Esophagus muscularis mucosa (tissue), 4 donors: ENCODE data around the gene CRY1. TPM values are rescaled to one million over a fixed set of nuclear protein-coding genes. Genes with fewer than 3 reads are reported as not detected.
"Not testable (repeated sequence)": the region's sequence is repeated elsewhere in the genome, so short reads cannot be mapped to it uniquely, and the experiment has no call there.

ENCODE experiments used
- DNase-seq: peaks from one replicate; pipeline ENCODE4 v3.0.0-alpha.2; 2017; ENCODE audit errors: extremely low spot score
- H3K27ac ChIP-seq, 4 donors: fragments of 200-600 bp; sonication (generic); replicated peaks in 1 of 4; 1 replicate in 3 of 4; 2 replicates in 1 of 4; pipeline ENCODE4 v1.5.1; 2016 to 2019; ENCODE audit warnings: mild to moderate bottlenecking in 1 of 4
- H3K27me3 ChIP-seq, 4 donors: fragments of 200-600 bp; sonication (generic); one replicate each; pipeline versions ENCODE4 v1.5.1 to v1.6.0; 2016 to 2019
- H3K36me3 ChIP-seq, 4 donors: fragments of 200-600 bp; sonication (generic); one replicate each; pipeline ENCODE4 v1.5.1; 2016 to 2019
- H3K4me1 ChIP-seq, 4 donors: fragments of 200-600 bp; sonication (generic); one replicate each; pipeline ENCODE4 v1.5.1; 2016 to 2019
- H3K4me3 ChIP-seq, 4 donors: fragments of 200-600 bp; sonication (generic); 1 replicate in 2 of 4; 2 replicates in 2 of 4; pipeline ENCODE4 v1.5.1; 2016 to 2019; ENCODE audit warnings: mild to moderate bottlenecking in 4 of 4, moderate library complexity in 1 of 4
- H3K9me3 ChIP-seq, 4 donors: fragments of 200-600 bp; sonication (generic); 1 replicate in 3 of 4; 2 replicates in 1 of 4; pipeline ENCODE4 v1.5.1; 2016 to 2019
- EP300 ChIP-seq: sonication (generic); formaldehyde crosslinking; IDR thresholded peaks from one replicate; pipeline ENCODE4 v1.6.1; 2017; ENCODE audit warnings: antibody characterized with exemption
- POLR2A ChIP-seq: fragments of 450-650 bp; IDR thresholded peaks from one replicate; pipeline ENCODE4 v1.6.1; 2017; ENCODE audit warnings: antibody characterized with exemption, moderate library complexity, mild to moderate bottlenecking, low read depth
- POLR2AphosphoS5 ChIP-seq, 2 donors: sonication (generic); formaldehyde crosslinking; IDR thresholded peaks; one replicate each; pipeline ENCODE4 v1.6.1; 2017; ENCODE audit warnings: antibody characterized with exemption in 2 of 2
- WGBS: methylation state at CpG from one replicate; pipeline ENCODE4 v1.1.5; 2018; 5-methylcytosine and 5-hydroxymethylcytosine counted together
- intact Hi-C: fragments of 100-400 bp; cut with DNase I; formaldehyde crosslinking; loops from one replicate; pipeline ENCODE4 v1.15.1; 2023
- total RNA-seq, 4 donors: library from RNA; depleted of rRNA; stranded (reverse); fragments of >200 nt; gene quantifications; one replicate each; pipeline versions ENCODE4 v1.1.0 to v1.2.1, GENCODE V29; 2016
- TF ChIP-seq, protein P1 (sequence below), 3 experiments: fragments of 200-600 bp in 2 of 3; fragments of 450-650 bp in 1 of 3; sonication (generic) in 2 of 3; IDR thresholded peaks; one replicate each; pipeline ENCODE4 v1.5.1; 2017 to 2019; ENCODE audit warnings: antibody characterized with exemption in 3 of 3, mild to moderate bottlenecking in 2 of 3, moderate library complexity in 1 of 3

CRY1 gene
- total RNA-seq, 4 donors from 2014 or later, result 29.1 to 42.9 (median 34.9) TPM

DNA sequence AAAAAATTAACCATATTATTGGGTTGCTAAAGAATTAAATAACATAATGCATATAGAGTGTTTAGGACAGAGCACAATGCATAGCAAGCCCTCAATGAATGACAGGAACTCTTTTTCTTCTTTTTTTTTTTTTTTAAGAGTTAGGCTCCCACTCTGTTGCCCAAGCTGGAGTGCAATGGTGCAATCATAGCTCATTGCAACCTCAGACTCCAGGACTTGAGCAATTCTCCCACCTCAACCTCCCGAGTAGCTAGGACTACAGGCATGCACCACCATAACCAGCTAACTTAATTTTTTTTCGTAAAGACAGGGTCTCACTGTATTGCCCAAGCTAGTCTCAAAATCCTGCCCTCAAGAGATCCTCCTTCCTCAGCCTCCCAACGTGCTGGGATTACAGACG lies 85.9 kb downstream of the CRY1 start:
- no peaks in the 10 kb centered on the region for H3K36me3 ChIP-seq
- intact Hi-C loops, result no loop called here
- H3K9me3 ChIP-seq, result no peaks in the 10 kb centered on the region
- no peak overlapping the region for H3K4me3 ChIP-seq
- TF ChIP-seq POLR2A (no peak), EP300 (no peak), POLR2AphosphoS5 (IDR thresholded peaks at IDR 0.05) (no peak)
- TF ChIP-seq, protein P1, sequence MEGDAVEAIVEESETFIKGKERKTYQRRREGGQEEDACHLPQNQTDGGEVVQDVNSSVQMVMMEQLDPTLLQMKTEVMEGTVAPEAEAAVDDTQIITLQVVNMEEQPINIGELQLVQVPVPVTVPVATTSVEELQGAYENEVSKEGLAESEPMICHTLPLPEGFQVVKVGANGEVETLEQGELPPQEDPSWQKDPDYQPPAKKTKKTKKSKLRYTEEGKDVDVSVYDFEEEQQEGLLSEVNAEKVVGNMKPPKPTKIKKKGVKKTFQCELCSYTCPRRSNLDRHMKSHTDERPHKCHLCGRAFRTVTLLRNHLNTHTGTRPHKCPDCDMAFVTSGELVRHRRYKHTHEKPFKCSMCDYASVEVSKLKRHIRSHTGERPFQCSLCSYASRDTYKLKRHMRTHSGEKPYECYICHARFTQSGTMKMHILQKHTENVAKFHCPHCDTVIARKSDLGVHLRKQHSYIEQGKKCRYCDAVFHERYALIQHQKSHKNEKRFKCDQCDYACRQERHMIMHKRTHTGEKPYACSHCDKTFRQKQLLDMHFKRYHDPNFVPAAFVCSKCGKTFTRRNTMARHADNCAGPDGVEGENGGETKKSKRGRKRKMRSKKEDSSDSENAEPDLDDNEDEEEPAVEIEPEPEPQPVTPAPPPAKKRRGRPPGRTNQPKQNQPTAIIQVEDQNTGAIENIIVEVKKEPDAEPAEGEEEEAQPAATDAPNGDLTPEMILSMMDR (IDR thresholded peaks at IDR 0.05), result no peak
- peaks cover 0 to 17% (median under 1%) of the 10 kb centered on the region in 4 donors for H3K4me1 ChIP-seq
- no peak overlapping the region for H3K27ac ChIP-seq
- H3K27me3 ChIP-seq, result no peaks in the 10 kb centered on the region
- 90% methylated on average over 4 of the region's 4 CpGs for WGBS
- DNase-seq, result no peak

DNA sequence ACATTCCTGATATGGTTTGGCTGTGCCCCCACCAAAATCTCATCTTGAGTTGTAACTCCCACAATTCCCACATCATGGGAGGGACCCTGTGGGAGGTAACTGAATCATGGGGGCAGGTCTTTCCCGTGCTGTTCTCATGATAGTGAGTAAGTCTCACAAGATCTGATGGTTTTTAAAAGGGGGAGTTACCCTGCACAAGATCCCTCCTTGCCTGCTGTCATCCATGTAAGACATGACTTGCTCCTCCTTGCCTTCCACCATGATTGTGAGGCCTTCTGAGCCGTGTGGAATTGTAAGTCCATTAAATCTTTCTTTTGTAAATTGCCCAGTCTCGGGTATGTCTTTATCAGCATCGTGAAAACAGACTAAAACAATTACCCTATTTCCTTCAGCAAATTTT lies 90.7 kb downstream of the CRY1 start:
- H3K9me3 ChIP-seq, H3K4me1 ChIP-seq, H3K27ac ChIP-seq, H3K4me3 ChIP-seq, DNase-seq, intact Hi-C loops, H3K27me3 ChIP-seq: not testable (repeated sequence)
- peaks cover 0 to 26% (median 19%) of the 10 kb centered on the region in 4 donors for H3K36me3 ChIP-seq
- 86% methylated on average over 4 of the region's 4 CpGs for WGBS

DNA sequence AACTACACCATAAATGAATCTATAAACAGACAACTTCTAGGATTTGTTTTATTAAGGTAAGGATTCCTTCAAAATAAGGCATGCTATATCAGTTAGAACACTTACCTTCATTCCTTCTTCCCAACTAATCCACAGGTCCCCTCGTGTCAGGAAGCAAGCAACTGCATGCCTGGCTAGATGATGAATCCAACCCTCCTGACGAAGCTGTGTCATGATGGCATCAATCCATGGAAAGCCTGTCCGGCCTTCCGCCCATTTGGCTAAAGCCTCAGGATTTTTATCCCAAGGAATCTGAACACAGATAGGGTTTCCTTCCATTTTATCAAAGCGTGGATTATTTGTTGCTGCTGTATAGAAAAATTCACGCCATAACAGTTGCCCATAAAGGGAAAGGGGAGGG lies 93.9 kb downstream of the CRY1 start:
- Histone ChIP-seq H3K4me3 (no peak overlapping the region), H3K36me3 (peaks cover 5 to 48% (median 36%) of the 10 kb centered on the region in 4 donors), H3K9me3 (no peaks in the 10 kb centered on the region), H3K27me3 (no peaks in the 10 kb centered on the region), H3K27ac (no peak overlapping the region), H3K4me1 (peaks cover 5 to 13% (median 12%) of the 10 kb centered on the region in 4 donors)
- no peak for TF ChIP-seq POLR2AphosphoS5 (IDR thresholded peaks at IDR 0.05)
- TF ChIP-seq POLR2A, result no peak
- TF ChIP-seq, protein P1 (IDR thresholded peaks at IDR 0.05), result no peak
- TF ChIP-seq EP300, result no peak
- no peak for DNase-seq
- intact Hi-C loops, result no loop called here
- WGBS, result 79% methylated on average over 6 of the region's 6 CpGs

DNA sequence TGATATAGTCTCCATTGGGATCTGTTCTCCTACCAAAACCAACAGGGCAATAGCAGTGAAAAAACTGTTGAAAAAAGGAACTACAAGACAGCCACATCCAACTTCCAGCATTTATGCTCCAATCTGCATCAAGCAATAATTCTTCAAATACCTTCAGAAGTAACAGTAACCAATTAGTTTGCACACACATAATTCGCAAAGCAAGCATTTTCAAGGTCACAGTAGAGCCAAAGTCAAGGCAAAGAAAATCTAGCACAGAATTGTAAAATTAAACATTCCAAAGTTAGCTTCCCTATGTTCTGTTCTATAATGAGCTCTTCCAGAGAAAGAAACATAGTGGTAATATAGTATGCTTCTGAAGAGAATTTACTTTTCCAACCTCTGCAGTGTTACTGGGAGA lies 95.4 kb downstream of the CRY1 start:
- Histone ChIP-seq H3K36me3 (peaks cover 5 to 51% (median 36%) of the 10 kb centered on the region in 4 donors), H3K27me3 (no peaks in the 10 kb centered on the region), H3K4me1 (peaks cover 5 to 21% (median 18%) of the 10 kb centered on the region in 4 donors), H3K9me3 (no peaks in the 10 kb centered on the region), H3K27ac (no peak overlapping the region), H3K4me3 (no peak overlapping the region)
- DNase-seq, result no peak
- intact Hi-C loops, result no loop called here
- no peak for TF ChIP-seq POLR2AphosphoS5 (IDR thresholded peaks at IDR 0.05)
- no peak for TF ChIP-seq EP300
- TF ChIP-seq, protein P1 (IDR thresholded peaks at IDR 0.05), result no peak
- no peak for TF ChIP-seq POLR2A
- 96% methylated on average over 1 of the region's 1 CpG for WGBS

DNA sequence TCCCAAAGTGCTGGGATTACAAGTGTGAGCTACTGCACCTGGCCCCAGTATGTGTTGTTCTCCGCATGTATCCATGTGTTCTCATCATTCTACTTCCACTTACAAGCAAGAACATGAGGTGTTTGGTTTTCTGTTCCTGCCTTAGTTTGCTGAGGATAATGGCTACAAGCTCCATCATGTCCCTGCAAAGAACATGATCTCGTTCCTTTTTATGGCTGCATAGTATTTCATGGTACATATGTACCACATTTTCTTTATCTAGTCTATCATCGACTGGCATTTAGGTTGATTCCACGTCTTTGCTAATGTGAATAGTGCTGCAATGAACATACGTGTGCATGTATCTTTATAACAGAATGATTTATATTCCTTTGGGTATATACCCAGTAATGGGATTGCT lies 97.2 kb downstream of the CRY1 start:
- H3K4me3 ChIP-seq, DNase-seq, H3K9me3 ChIP-seq, intact Hi-C loops, H3K27me3 ChIP-seq: not testable (repeated sequence)
- 98% methylated on average over 5 of the region's 5 CpGs for WGBS
- Histone ChIP-seq H3K36me3 (peaks cover 5 to 54% (median 33%) of the 10 kb centered on the region in 4 donors), H3K4me1 (peaks cover 5 to 21% (median 18%) of the 10 kb centered on the region in 4 donors), H3K27ac (peak overlapping the region in 2 of 4 donors; percentile 71 to 73)

DNA sequence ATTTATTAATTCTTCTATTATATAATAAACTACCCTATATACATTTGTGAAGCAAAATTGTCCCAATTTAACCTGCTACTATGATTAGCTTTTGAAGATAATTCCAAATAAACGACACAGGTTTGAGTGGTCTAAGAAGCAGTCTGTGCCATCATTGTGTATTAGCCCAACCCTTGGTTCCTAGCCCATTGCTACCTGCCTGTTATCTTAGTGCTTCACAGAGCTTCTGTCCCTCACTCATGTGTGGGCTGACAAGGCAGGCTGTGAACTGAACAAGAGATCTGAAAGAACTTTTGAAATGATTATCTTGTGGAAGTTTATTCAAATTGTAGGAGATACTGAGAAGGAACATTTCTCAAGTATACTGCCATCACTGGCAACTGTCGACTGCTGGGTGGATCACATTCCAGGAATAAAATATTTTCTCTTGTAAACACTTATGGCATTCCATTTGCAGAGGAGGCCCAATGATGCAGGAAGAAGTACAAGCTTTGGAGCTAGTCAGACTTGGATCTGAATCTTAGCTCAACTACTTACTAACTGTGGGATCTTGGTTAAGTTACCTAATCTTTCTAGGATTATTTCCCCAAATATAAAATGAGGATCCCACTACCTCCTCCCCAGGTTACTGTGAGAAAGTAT lies 98.6 kb downstream of the CRY1 start:
- peaks cover 5 to 23% (median 18%) of the 10 kb centered on the region in 4 donors for H3K4me1 ChIP-seq
- TF ChIP-seq, protein P1 (IDR thresholded peaks at IDR 0.05), result no peak
- TF ChIP-seq POLR2AphosphoS5 (IDR thresholded peaks at IDR 0.05), result peak in 1 of 2 donors; percentile 29
- no peaks in the 10 kb centered on the region for H3K27me3 ChIP-seq
- no peak for DNase-seq
- no peak overlapping the region for H3K4me3 ChIP-seq
- intact Hi-C loops, result no loop called here
- H3K27ac ChIP-seq, result peak overlapping the region; percentile 59 to 73 (median 66)
- peaks cover 5 to 41% (median 23%) of the 10 kb centered on the region in 4 donors for H3K36me3 ChIP-seq
- 45% methylated on average over 2 of the region's 2 CpGs for WGBS
- H3K9me3 ChIP-seq, result no peaks in the 10 kb centered on the region
